GM12864 (cell line): ENCODE data around the gene CADM2.

Experiments
- DNase-seq: peaks from one replicate; pipeline ENCODE4 v3.0.0-alpha.2; 2011; ENCODE audit warnings: low read depth
- H3K4me3 ChIP-seq: 2 replicates; pipeline ENCODE4 v1.5.1; 2011; ENCODE audit warnings: mild to moderate bottlenecking, low read depth, low read length, control low read depth
- TF ChIP-seq, protein P1 (sequence below): IDR thresholded peaks from 2 replicates; pipeline ENCODE4 v1.5.1; 2011; ENCODE audit warnings: low read depth, mild to moderate bottlenecking, moderate library complexity, low read length, control low read depth, inconsistent platforms; ENCODE audit errors: missing control alignments

The CADM2 gene

GRCh38 chr3:85297291-85297690 lies 338.5 kb downstream of the CADM2 start:
- TF ChIP-seq, protein P1, sequence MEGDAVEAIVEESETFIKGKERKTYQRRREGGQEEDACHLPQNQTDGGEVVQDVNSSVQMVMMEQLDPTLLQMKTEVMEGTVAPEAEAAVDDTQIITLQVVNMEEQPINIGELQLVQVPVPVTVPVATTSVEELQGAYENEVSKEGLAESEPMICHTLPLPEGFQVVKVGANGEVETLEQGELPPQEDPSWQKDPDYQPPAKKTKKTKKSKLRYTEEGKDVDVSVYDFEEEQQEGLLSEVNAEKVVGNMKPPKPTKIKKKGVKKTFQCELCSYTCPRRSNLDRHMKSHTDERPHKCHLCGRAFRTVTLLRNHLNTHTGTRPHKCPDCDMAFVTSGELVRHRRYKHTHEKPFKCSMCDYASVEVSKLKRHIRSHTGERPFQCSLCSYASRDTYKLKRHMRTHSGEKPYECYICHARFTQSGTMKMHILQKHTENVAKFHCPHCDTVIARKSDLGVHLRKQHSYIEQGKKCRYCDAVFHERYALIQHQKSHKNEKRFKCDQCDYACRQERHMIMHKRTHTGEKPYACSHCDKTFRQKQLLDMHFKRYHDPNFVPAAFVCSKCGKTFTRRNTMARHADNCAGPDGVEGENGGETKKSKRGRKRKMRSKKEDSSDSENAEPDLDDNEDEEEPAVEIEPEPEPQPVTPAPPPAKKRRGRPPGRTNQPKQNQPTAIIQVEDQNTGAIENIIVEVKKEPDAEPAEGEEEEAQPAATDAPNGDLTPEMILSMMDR, result no peak
- H3K4me3 ChIP-seq, result no peak overlapping the region
- no peak for DNase-seq

DNA sequence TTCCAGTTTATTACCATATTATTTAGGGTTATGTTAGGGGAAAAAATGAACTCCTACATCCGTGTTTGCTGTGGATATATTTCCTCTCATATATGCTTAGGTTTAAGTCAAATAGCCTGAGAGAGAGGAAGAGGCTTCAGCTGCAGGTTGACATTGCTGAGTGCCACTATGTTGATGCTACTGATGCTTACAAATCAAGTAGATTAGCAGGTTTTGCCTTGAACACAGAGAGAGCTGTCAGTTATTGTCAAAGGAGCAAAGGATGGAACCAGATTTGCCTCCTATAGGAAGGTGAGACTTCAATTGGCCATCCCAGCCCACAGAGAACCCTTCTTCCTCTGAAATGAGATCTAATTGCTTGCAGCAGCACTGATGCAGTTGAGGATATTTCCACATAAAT lies 339.2 kb downstream of the CADM2 start:
- TF ChIP-seq, protein P1, result no peak
- no peak for DNase-seq

DNA sequence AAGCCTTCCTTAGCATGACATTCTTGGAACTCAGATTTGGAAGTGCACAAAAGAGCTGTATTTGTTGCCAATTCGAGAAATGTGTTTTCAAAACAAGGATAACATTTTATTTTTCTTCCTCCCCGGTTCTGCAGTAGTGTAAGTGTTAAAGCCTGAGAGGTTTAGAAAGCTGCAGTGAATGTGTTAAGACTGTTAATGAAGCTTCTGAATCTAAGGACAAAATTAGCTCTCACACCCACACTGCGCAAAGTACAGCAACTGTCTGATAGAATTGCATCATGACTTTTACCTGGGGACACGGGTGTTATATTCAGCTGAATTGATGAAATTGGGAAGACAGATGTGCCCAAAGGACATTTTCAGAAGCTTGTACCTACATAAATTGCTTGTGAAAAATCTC lies 344.4 kb downstream of the CADM2 start:
- H3K4me3 ChIP-seq, result no peak overlapping the region
- no peak for DNase-seq
- TF ChIP-seq, protein P1, result no peak

More for the DNA sequence above, 339.2 kb downstream of the CADM2 start:
- H3K4me3 ChIP-seq, result no peak overlapping the region

DNA sequence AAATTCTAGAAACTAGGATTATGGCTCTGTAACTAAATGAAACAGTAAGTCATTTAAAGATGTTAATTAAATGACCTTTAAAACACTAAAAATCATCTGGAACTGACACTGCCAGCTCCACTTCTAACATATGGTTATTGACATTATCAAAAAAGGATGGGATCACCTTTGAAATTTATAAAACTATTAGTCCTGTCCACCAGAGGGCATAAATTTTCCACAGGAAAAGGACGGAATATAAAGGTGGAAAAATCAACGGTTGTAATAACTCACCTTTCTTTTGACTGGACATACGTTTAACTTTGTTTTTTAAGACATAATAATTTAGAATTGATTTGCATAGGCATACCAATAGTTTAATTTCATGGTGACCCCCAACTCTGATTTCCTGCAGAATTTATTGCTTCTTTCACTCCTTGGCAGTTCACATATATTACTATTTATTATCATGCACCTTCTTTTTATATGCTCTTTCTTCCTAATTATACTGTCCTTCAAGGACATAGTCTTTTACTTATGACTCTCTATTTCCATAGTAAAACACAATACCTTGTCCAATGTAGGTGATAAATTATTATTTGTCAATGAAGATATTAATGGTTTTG lies 345.7 kb downstream of the CADM2 start:
- TF ChIP-seq, protein P1, result no peak
- DNase-seq, result no peak
- no peak overlapping the region for H3K4me3 ChIP-seq

GRCh38 chr3:85312331-85312730 lies 353.5 kb downstream of the CADM2 start:
- DNase-seq, result no peak
- TF ChIP-seq, protein P1, result no peak

GRCh38 chr3:85313380-85313779 lies 354.6 kb downstream of the CADM2 start:
- TF ChIP-seq, protein P1, result no peak
- H3K4me3 ChIP-seq, result no peak overlapping the region
- no peak for DNase-seq

More at GRCh38 chr3:85312331-85312730, 353.5 kb downstream of the CADM2 start:
- no peak overlapping the region for H3K4me3 ChIP-seq

DNA sequence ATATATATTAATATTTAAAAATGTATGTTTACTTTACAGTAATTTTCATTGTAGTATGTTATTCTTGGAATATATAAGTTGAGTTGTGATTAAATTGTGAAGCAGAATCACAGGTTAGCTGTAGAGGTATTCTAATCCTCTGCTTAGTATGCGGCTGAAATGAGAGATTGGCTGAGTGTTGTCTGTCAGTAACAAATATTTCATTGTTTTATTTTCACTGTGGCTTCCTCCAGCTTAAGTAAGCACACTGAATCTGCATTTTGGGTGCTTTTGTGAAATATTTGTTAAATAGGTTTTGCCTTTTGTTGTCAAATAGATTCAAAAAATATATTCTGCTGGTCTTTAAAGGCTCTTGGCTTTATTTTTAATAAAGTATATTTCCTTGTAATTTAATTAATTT lies 357.5 kb downstream of the CADM2 start:
- TF ChIP-seq, protein P1, result no peak
- DNase-seq, result no peak
- H3K4me3 ChIP-seq, result no peak overlapping the region
